Retinal pigment epithelial cell (primary cell): ENCODE data around the gene PCCA.
"Not testable (repeated sequence)": the region's sequence is repeated elsewhere in the genome, so short reads cannot be mapped to it uniquely, and the experiment has no call there.

ENCODE experiments used
- DNase-seq: peaks from one replicate; pipeline ENCODE4 v3.0.0-alpha.2; 2010; ENCODE audit warnings: low read depth
- H3K4me3 ChIP-seq: 2 replicates; pipeline ENCODE4 v1.5.1; 2011; ENCODE audit warnings: mild to moderate bottlenecking, low read length, control low read depth, moderate library complexity
- TF ChIP-seq, protein P1 (sequence below): conservative IDR thresholded peaks from 2 replicates; pipeline ENCODE4 v1.5.1; 2011; ENCODE audit warnings: low read depth, low read length, control low read depth, inconsistent platforms

PCCA gene

DNA sequence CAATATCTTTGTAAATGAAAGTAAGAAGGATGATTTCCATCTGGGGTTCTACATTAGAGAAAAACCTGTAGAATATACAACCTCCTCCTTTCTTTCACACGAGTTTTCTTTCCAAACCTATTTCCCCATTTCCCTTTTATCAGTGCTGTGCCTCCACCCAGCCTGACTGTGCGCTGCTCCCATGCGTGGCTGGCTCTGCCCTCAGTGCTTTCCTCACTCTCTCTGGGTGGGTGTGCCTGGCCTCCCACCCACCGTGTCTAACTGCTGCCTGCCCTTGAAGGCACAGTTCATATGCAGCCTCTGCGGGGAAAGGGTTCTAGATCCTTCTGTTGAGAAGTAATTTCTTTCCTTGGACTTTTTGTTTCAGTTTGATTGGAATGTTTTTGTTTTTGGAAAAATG, 70.7 kb downstream of the PCCA start:
- TF ChIP-seq, protein P1, sequence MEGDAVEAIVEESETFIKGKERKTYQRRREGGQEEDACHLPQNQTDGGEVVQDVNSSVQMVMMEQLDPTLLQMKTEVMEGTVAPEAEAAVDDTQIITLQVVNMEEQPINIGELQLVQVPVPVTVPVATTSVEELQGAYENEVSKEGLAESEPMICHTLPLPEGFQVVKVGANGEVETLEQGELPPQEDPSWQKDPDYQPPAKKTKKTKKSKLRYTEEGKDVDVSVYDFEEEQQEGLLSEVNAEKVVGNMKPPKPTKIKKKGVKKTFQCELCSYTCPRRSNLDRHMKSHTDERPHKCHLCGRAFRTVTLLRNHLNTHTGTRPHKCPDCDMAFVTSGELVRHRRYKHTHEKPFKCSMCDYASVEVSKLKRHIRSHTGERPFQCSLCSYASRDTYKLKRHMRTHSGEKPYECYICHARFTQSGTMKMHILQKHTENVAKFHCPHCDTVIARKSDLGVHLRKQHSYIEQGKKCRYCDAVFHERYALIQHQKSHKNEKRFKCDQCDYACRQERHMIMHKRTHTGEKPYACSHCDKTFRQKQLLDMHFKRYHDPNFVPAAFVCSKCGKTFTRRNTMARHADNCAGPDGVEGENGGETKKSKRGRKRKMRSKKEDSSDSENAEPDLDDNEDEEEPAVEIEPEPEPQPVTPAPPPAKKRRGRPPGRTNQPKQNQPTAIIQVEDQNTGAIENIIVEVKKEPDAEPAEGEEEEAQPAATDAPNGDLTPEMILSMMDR = no peak

DNA sequence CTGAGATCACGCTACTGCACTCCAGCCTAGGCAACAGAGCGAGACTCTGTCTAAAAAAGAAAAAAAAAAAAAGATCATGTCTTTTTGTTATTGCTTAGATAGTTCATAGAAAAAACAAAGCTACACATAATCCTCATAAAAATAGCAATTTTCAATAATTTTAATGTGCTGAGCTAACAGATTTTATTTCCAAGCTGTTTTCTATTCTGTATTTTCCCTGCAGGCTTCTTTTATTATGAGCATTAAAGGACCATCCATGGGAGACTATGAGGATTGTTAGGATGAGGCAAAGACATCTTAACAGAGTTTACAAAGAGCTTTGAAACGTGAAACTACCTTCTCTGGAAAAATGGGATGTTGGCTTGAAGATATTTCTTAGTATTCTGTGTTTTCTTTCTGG, 71.6 kb downstream of the PCCA start:
- DNase-seq = no peak
- no peak overlapping the region for H3K4me3 ChIP-seq
- TF ChIP-seq, protein P1 = no peak

More for the DNA sequence above, 70.7 kb downstream of the PCCA start:
- no peak for DNase-seq
- H3K4me3 ChIP-seq = no peak overlapping the region

DNA sequence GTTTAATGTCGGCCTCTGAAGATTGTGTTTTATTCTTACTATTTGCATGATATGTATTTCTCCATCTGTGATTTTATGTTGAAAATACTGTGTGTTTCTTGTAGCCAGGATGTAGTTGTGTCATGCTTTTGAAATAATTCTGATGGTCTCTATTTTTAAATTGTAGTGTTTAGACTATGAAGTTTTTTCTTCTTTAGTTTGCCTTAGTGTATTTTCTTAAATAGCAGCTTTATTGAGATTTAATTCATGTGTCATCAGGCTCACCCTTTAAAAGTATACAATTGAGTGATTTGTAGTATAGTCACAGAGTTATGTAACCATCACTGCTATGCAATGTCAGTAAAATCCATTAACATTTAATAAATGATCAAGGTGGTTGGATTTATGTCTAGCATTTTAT, 74.5 kb downstream of the PCCA start:
- DNase-seq = no peak
- TF ChIP-seq, protein P1 = no peak
- H3K4me3 ChIP-seq = no peak overlapping the region

DNA sequence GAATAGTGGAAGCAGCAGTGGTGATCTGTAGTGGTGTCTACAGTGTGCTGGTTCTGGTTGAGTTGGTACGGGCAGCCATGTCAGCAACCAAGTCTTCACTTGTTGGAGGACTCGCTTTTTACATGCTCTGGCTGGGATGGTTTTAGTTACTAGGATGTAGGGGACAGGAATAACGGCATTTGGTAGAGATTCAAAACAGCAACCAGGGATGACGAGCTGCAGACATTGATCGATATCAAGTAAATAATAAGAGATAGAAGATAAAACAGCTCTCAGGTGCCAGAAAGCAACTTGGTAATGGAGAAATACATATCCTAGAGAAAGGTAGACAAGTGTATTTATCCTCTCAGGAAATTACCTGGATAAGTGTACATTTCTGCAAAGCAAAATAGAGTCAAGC, 84.3 kb downstream of the PCCA start:
- H3K4me3 ChIP-seq = no peak overlapping the region

DNA sequence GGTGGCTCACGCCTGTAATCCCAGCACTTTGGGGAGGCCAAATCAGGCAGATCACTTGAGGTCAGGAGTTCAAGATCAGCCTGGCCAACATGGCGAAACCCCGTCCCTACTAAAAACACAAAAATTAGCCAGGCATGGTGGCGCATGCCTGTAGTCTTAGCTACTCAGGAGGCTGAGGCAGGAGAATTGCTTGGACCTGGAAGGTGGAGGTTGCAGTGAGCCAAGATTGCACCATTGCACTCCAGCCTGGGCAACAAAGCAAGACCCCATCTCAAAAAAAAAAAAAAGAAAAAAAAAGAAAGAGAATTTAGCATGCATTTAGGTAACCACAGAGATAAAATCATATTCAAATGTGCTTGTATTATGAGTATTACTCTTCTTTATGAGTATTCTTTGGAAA, 85.6 kb downstream of the PCCA start:
- not testable (repeated sequence) for DNase-seq, H3K4me3 ChIP-seq

More for the DNA sequence above, 84.3 kb downstream of the PCCA start:
- TF ChIP-seq, protein P1 = no peak
- DNase-seq = no peak

DNA sequence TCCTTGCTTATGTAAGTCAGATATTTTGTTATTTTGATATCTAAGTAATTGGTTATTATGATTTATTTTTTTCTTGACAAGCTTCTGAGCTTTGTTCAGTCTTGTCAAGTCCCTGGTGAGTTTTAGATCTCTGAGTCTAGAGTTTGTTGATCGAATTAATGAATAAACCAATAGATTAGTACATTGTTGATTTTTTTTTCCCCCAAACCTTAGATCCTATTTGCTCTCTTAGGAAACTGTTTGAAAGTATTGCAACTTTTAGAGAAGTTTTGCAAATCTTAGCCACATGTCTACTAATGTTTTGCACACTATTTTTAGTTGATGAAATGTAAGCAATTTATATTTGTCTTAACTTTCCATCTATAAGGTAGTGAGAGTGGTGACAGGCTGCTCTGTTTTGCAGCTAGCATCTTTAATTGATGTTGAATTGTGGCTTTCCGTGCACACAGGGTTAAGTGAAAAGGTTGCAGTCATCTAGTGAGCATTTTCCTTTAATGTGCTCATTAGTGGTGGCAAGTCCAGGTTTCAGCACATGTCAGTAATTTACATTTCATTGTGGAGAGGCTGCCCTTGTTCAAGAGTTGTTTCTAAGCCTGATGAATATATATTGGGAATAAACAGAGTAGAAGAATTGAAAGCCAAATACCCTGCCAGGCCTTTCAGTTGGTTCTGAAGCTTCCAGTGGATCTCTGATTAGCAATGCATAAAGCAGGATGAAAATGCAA, 86.3 kb downstream of the PCCA start:
- TF ChIP-seq, protein P1 = no peak
- no peak overlapping the region for H3K4me3 ChIP-seq
- DNase-seq = no peak

DNA sequence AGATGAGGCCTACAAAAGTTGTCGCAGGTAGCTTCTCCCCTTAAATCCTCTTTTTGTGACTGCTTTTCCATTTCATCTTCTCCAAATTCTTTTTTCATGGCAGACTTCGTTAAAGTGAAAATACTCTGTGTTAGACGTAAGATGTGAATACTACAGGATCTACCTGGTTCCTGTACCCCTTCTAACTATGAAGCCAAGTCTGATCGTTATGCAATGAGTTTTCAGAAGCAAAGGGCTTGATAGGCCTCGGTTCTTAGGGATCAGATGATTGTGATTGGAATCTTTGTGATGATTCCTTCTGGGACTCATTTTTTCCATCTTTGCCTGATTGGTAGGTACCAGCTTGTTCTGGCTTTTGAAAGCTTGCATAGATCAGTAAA, 86.9 kb downstream of the PCCA start:
- TF ChIP-seq, protein P1 = no peak
- H3K4me3 ChIP-seq = no peak overlapping the region
- DNase-seq = no peak
